GM12801 (cell line): ENCODE results near the gene SEMA5A.

Experiments
- CTCF ChIP-seq: IDR thresholded peaks from one replicate; pipeline ENCODE4 v1.5.1; 2011; ENCODE audit warnings: control low read depth; ENCODE audit not compliant: insufficient read length; ENCODE audit errors: extremely low read depth

The SEMA5A gene

GRCh38 chr5:9233035-9233434 is 312.8 kb downstream of the SEMA5A start:
- TF ChIP-seq CTCF: no peak

- no peak for TF ChIP-seq CTCF
Observed at GRCh38 chr5:9231842-9232241, 314.0 kb downstream of the SEMA5A start.

GRCh38 chr5:9230355-9230754 is 315.5 kb downstream of the SEMA5A start:
- TF ChIP-seq CTCF: no peak

GRCh38 chr5:9226016-9226536 is 319.8 kb downstream of the SEMA5A start:
- no peak for TF ChIP-seq CTCF

- no peak for TF ChIP-seq CTCF
Observed at GRCh38 chr5:9222054-9222976, 323.6 kb downstream of the SEMA5A start.

GRCh38 chr5:9218358-9218757 is 327.5 kb downstream of the SEMA5A start:
- no peak for TF ChIP-seq CTCF

GRCh38 chr5:9212605-9213004 is 333.3 kb downstream of the SEMA5A start:
- TF ChIP-seq CTCF: no peak
